Measurements from ENCODE around the gene SAG. TPM values are rescaled to one million over a fixed set of nuclear protein-coding genes. Genes with fewer than 3 reads are reported as not detected.

SAG gene
- total RNA-seq, 2 experiments from 2014 or later = 0.32 TPM; not detected in 1

DNA sequence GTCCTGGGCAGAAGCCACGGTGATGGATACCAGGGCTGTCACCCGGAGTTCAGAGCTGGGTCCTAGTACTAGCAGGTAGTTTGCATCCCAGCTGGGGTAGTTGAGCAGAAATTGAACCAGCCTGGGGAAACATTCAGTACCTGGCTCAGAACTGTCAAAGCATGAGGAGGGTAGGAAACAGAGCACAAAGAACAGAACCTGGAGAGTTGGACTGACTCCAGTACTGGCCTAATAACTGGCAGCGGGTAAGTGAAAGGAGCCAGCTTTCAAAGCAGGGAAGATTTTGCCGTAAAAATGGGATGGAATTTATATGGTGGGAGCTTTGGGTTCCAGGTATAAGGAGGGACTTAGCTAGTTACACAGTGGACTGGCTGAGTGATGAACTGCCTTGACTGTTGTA, 32.4 kb upstream of the SAG start:
- Histone ChIP-seq H3K4me1 (ENCODE audit: insufficient read depth, low read length, poor library complexity, severe bottlenecking) (peaks cover 9% of the 10 kb centered on the region), H3K4me3 (ENCODE audit: low read depth, low read length, poor library complexity, severe bottlenecking) (no peak overlapping the region), H3K36me3 (ENCODE audit: insufficient read depth, low read length) (peaks cover 99% of the 10 kb centered on the region), H3K27ac (ENCODE audit: low read depth, low read length, poor library complexity, severe bottlenecking) (no peak overlapping the region), H3K9me2 (ENCODE audit: insufficient read depth, low read length) (no peaks in the 10 kb centered on the region), H3K79me2 (ENCODE audit: insufficient read depth, low read depth, low read length) (no peaks in the 10 kb centered on the region), H4K20me1 (ENCODE audit: insufficient read depth, low read length) (no peaks in the 10 kb centered on the region), H2AFZ (ENCODE audit: low read length) (no peak overlapping the region), H3K9me3 (ENCODE audit: low read length) (no peaks in the 10 kb centered on the region), H3K4me2 (ENCODE audit: low read length) (no peak overlapping the region)
- ChIA-PET POLR2A (interaction anchor here (0.8 kb wide), 1 partner anchor 68 kb away, joined by 5 read pairs; no protein-coding TSS in a partner anchor), CTCF (ENCODE audit: unreplicated experiment) (interaction anchor here (0.6 kb wide), 1 partner anchor 21 kb away, joined by 3 read pairs; no protein-coding TSS in a partner anchor)
- intact Hi-C loops (cut with micrococcal nuclease; ENCODE audit: unreplicated experiment) = no loop called here
- BruUV-seq (replicated peaks) = no TSS peak
- TF ChIP-seq, protein P1, sequence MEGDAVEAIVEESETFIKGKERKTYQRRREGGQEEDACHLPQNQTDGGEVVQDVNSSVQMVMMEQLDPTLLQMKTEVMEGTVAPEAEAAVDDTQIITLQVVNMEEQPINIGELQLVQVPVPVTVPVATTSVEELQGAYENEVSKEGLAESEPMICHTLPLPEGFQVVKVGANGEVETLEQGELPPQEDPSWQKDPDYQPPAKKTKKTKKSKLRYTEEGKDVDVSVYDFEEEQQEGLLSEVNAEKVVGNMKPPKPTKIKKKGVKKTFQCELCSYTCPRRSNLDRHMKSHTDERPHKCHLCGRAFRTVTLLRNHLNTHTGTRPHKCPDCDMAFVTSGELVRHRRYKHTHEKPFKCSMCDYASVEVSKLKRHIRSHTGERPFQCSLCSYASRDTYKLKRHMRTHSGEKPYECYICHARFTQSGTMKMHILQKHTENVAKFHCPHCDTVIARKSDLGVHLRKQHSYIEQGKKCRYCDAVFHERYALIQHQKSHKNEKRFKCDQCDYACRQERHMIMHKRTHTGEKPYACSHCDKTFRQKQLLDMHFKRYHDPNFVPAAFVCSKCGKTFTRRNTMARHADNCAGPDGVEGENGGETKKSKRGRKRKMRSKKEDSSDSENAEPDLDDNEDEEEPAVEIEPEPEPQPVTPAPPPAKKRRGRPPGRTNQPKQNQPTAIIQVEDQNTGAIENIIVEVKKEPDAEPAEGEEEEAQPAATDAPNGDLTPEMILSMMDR (conservative IDR thresholded peaks at IDR 0.05; ENCODE audit: low read length) = no peak
- no peak for TF ChIP-seq EZH2phosphoT487 (IDR thresholded peaks at IDR 0.05; ENCODE audit: borderline replicate concordance, low read depth, low read length)
- no peak for DNase-seq (ENCODE audit: low spot score)

DNA sequence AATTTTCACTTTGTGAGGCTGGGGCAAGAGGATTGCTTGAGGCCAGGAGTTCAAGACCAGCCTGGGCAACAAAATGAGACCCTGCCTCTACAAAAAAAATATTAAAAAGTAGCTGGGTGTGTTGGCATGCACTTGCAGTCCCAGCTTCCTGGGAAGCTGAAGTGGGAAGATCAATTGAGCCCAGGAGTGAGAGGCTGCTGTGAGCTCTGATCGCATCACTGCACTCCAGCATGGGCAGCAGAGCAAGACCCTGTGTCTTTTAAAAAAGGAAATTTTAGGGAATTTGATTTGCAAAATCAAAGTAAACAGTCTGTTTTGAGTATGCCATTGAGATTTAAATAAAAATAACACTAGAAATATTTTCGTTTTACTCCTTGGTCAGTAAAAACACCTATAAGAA, 28.7 kb upstream of the SAG start:
- Histone ChIP-seq H3K79me2 (ENCODE audit: insufficient read depth, low read depth, low read length) (no peaks in the 10 kb centered on the region), H3K27ac (ENCODE audit: low read depth, low read length, poor library complexity, severe bottlenecking) (no peak overlapping the region), H3K9me2 (ENCODE audit: insufficient read depth, low read length) (no peaks in the 10 kb centered on the region), H3K4me2 (ENCODE audit: low read length) (no peak overlapping the region), H4K20me1 (ENCODE audit: insufficient read depth, low read length) (no peaks in the 10 kb centered on the region), H3K4me1 (ENCODE audit: insufficient read depth, low read length, poor library complexity, severe bottlenecking) (no peaks in the 10 kb centered on the region), H2AFZ (ENCODE audit: low read length) (no peak overlapping the region), H3K36me3 (ENCODE audit: insufficient read depth, low read length) (peaks cover 95% of the 10 kb centered on the region), H3K9me3 (ENCODE audit: low read length) (no peaks in the 10 kb centered on the region), H3K4me3 (ENCODE audit: low read depth, low read length, poor library complexity, severe bottlenecking) (no peak overlapping the region)
- intact Hi-C loops (cut with micrococcal nuclease; ENCODE audit: unreplicated experiment) = no loop called here
- DNase-seq (ENCODE audit: low spot score) = no peak
- POLR2A ChIA-PET = interaction anchor here (0.6 to 1.4 kb wide), 5 partner anchors 9 to 178 kb away, joined by 3 to 6 read pairs (median 3); no protein-coding TSS in a partner anchor
- TF ChIP-seq, protein P1 (conservative IDR thresholded peaks at IDR 0.05; ENCODE audit: low read length) = no peak
- TF ChIP-seq EZH2phosphoT487 (IDR thresholded peaks at IDR 0.05; ENCODE audit: borderline replicate concordance, low read depth, low read length) = no peak
- CTCF ChIA-PET (ENCODE audit: unreplicated experiment) = no interaction called here
- BruUV-seq (replicated peaks) = no TSS peak

DNA sequence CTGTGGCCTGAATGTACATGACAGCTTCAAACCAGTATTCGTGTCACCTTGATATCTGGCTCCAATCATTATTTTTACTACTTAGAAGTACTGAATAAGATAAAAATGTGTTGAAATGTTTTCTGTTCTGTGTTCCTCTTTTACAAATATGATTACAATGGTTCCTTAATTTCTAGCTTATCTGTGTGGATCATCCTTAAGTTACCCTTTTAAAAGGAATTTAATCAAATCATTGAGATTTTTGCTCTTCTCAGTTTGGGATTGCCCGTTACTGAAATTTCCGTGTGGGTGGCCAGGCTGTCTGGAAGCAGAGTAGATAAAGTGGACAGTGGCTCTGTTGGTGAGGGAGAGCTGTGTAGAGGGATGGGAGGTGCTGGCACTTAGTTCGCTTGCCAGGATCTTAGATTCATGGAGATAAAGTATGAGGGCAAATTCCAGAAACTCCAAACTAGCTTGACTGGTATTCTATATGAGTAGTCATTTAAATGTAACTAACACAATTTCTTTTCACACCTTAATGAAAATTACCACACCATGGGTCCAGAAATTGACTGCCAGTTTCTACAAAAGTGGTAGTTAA, 27.4 kb upstream of the SAG start:
- intact Hi-C loops (cut with micrococcal nuclease; ENCODE audit: unreplicated experiment) = no loop called here
- TF ChIP-seq EZH2phosphoT487 (IDR thresholded peaks at IDR 0.05; ENCODE audit: borderline replicate concordance, low read depth, low read length) = no peak
- ChIA-PET POLR2A (interaction anchor here (0.7 kb wide), 1 partner anchor 607 kb away, joined by 3 read pairs; no protein-coding TSS in a partner anchor), CTCF (ENCODE audit: unreplicated experiment) (no interaction called here)
- H3K79me2 ChIP-seq (ENCODE audit: insufficient read depth, low read depth, low read length) = no peaks in the 10 kb centered on the region
- H3K4me2 ChIP-seq (ENCODE audit: low read length) = no peak overlapping the region
- H3K9me2 ChIP-seq (ENCODE audit: insufficient read depth, low read length) = no peaks in the 10 kb centered on the region
- no peak for DNase-seq (ENCODE audit: low spot score)
- H3K36me3 ChIP-seq (ENCODE audit: insufficient read depth, low read length) = peaks cover 90% of the 10 kb centered on the region
- H4K20me1 ChIP-seq (ENCODE audit: insufficient read depth, low read length) = no peaks in the 10 kb centered on the region
- H3K4me3 ChIP-seq (ENCODE audit: low read depth, low read length, poor library complexity, severe bottlenecking) = no peak overlapping the region
- H3K4me1 ChIP-seq (ENCODE audit: insufficient read depth, low read length, poor library complexity, severe bottlenecking) = no peaks in the 10 kb centered on the region
- no peak overlapping the region for H2AFZ ChIP-seq (ENCODE audit: low read length)
- no peak overlapping the region for H3K27ac ChIP-seq (ENCODE audit: low read depth, low read length, poor library complexity, severe bottlenecking)
- no TSS peak for BruUV-seq (replicated peaks)
- H3K9me3 ChIP-seq (ENCODE audit: low read length) = no peaks in the 10 kb centered on the region

Measured in OCI-LY7 (cell line).